Activated T-cell treated with anti-CD3 and anti-CD28 coated beads for 48 hours (primary cell): ENCODE results near the gene TTLL11.
A peak's percentile ranks its signal among the peaks of the same experiment; 100 is the strongest.

ENCODE experiments used
- DNase-seq: peaks from one replicate; pipeline ENCODE4 v3.0.0-alpha.2; 2020; ENCODE audit warnings: low read depth

TTLL11 gene

DNA sequence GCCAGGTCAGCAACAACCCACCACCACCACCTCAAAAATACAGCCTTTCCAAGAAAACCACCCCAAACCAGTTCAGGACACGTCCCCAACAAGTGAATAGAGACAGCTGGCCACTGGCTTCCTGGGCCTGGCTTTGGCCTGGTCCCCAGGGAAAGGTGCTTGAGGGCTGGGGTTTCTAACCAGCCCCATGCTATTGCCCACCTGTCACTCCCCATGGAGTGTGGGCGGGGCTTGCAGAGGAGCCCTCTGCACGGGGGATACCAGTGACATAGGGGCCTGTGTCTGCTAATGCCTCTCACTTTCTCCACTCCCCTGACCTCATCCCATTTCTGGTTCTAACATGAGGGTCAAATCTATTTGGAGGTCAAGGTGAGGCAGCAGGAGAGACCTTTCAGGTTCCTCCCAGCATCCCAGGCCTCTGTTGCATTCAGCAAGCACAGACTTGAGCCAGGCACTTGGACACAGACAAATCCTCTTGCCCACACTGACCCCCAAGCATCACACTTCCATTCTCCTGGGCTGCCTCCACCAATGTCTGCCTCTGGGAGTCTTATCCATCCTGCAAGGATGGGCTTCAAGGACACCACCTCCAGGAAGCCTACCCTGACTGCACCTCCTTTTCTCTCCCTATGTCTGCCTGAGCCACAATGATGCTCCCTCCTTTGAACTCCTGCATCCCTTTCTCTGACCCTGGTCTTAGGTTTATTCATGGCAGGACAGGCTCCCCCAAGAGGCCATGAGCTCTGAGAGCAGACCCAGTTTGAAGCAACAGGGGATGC is 16.1 kb upstream of the TTLL11 start:
- no peak for DNase-seq

DNA sequence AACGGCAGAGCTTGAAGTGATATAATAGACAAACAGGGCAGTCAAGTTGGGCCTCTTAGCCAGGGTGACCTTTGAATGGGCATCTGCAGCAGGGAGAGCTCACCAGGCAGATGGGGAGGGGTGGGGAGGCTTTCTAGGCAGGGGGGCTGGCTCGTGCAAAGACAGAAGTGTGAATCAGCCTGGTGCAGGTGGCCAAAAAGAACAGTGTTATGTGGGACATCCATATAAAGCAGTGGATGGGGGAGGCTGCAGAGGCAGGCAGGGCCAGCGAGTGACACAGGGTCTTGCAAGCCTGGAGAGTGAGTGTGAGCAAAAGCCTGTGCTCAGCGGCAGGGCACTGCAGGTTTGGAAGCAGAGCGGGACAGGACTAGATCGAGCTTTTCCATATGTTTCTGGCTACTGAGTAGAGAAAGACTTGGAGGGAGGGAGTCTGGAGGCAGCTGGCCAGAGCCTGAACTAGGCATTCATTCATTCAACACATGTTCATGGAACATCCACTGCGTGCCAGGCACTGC is 14.2 kb upstream of the TTLL11 start:
- DNase-seq: no peak

DNA sequence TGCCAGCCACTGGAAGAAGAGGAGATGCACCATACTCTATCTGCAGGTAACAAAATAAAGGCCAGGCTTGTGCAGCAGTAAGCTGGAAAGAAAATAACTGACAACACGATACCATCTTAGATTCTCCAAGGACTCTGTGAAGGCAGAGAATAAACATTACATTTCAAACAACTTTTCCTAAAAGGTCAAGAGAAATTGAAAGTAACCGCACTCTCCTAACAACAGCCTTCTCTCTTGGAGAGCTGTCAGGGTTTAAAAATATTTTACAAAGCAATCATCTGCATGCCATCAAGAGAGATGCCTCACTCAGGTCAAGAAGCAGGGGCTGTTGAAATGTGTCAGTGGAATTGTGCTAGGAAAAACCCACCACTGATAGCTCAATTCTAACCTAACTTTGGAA is 13.5 kb upstream of the TTLL11 start:
- DNase-seq: no peak

DNA sequence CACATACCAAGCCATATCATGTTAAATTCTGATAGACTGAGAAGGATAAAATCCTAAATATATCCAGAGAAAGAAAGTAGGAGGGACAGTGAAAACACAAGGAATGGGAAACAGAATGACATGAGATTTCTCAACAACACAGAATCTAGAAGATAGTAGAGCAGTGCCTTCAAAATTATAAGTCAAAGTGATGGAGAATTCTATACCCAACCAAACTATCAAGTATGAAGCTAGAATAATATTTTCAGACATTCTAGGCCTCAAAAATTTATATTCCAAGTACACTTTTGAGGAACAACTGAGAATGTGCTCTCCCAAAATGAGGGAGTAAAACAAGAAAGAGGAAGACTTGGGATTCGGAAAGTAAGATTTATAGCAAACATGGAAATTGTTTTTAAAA is 10.9 kb upstream of the TTLL11 start:
- DNase-seq: no peak

DNA sequence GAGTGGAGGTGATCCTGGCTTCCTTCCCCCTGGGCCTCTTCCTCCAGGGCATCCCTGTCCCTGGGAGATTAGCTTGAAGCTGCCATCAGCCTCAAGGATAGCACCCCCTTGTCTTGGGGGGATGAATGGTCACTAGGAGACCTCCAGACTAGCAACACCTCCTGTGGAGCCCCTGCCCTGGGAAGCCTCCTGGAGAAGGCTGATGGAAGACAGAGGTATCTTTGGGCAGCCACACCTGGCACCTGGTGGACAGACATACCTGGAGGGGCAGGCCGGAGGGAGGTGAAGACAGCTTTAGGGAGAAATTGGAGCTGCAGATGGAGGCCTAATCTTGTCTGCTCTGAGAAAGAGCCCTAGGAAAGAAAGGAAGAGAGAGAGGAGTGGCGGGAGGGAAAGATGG is 9.0 kb upstream of the TTLL11 start:
- DNase-seq: no peak

DNA sequence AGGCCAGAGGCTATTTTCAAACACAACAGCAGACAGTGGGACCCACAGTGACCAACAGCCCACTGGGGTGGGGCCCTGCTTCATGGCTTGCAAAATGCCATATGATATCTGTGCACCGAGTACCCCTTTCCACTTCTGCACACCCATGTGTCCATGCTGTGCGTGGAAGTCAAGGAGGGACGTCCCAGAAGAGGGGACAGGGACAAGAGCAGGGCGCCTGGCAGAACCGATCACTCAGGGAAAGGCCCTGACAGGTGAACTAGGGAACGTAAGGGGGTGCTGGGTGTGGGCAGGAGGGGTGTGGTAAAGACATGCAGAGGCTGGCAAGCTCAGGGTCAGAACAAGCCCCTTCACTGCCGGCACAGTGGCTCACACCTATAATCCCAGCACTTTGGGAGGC is 7.6 kb upstream of the TTLL11 start:
- DNase-seq: no peak

DNA sequence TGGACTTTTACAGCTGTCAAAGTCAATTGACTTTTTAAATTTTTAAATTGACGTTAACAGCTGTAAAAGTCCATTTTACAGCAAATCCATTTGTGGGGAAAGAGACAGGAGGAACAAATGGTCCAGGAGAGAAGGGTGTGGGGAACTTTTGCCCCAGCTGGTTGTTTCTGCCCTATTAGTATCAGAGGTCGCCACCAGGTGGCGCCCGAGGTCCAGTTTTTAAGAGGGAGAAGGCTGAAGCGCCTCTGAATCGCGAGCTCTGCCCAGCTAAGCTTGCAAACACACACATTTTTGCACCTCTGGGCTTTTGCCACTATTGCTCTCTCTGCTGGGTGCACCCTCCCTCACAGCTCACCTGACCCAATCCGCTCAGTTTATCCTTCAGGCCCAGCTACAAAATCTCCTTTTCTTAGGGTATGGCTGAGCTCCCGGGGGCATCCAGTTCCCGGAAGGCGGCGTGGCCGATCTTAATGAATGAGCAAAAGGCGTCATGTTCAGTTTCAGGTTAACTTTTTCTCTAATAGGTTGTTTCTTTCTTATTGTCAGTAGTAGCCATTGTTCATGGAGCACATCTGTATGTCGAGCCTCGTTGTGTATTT is 6.3 kb upstream of the TTLL11 start:
- DNase-seq: peak; percentile 69

DNA sequence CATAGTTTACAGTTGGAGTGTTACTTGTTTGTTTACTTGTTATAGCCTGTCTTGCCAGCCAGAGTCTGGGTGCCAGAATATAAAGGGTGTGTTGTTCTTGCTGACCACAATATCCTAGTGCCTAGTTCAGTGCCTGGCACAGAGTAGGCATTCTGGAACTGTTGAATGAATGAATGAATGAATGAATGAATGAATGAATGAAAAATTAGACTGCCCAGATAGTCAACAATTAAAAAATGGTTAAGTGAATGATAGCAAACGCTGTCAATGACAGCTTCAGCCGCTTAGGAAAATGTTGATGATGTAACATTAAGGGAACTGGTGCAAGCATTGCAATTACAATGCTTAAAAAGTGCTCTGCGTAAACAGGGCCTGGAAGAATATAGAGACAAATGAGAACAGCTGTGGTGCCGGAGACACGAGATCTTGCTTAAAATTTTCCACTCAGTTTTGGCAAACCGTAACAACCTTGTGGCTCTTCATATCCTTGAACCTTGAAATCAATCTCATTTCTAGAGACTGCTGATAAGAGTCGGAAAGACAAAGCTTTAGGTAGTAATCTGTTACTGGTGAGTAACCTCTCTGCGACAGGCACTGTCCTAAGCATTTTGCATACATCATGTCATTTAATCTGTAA is 4.7 kb upstream of the TTLL11 start:
- no peak for DNase-seq

DNA sequence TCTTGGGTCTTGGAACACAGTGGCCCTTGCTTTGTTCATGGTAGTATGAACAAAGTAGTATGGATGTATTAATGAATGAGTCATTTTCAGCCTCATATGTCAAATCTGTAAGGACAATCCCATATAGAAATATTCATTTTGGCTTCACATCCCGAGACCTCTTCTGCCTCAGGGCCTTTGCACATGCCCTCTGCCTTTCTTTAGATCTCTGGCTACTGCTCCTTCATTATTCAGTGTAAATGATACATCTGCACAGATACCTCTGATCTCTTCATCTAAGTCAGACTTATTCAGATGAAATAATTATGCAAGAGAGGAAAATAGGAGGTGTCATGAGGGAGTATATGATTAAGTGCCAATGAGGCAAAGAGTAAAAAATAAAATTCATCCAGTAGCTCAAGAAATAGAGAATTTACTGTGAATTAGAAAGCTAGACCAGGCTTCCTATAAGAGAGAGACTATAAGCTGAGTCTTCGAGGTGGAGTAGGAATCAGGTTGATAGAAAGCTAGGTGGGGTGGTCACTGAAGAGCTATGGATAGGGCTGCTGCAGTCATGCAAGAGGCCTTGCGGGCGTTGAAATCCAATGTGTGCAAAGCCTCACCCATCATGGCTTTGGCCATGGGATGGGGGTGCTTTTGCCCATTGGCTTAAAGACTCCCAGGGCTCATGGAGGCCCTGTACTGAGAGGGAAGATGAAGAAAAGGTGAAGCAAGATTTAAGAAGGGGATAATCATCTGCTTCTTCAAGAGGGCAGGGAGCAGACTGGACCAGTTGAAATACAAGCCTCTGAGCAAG is 3.7 kb upstream of the TTLL11 start:
- DNase-seq: no peak

DNA sequence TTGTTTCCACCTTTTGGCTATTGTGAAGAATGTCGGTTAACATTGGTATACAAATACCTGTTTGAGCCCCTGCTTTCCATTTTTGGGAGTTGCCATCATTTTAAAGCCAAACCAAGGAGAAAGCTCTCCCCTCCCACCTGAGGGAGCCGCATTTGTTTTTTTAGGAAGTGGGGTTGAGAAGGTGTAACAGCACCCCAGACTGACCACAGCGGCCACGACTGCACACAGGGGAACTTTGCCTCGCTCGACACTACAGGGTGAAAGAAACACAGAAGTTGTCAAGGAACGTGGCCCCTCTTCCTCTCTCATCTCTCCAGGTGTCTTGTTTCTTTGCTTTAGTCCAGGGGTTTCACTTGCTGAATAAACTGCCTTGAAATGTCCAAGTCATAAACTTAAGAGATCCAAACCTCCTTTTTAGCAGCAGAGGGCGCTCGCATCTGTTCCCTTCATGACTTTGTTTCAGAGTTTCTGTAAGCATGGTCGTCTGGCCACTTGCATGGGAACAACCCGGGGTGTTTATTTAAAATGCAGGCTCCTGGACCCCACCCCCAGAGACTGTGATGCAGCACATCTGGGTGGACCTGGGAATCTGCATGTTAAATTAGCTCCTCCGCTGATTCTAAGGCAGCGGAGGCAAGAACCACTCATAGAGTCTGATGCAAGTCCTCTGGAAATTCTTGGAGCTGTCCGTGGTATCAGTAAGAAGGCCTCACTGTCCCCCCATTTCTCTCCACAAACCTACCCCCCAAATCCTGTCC is 2.1 kb upstream of the TTLL11 start:
- peak; percentile 27 for DNase-seq

DNA sequence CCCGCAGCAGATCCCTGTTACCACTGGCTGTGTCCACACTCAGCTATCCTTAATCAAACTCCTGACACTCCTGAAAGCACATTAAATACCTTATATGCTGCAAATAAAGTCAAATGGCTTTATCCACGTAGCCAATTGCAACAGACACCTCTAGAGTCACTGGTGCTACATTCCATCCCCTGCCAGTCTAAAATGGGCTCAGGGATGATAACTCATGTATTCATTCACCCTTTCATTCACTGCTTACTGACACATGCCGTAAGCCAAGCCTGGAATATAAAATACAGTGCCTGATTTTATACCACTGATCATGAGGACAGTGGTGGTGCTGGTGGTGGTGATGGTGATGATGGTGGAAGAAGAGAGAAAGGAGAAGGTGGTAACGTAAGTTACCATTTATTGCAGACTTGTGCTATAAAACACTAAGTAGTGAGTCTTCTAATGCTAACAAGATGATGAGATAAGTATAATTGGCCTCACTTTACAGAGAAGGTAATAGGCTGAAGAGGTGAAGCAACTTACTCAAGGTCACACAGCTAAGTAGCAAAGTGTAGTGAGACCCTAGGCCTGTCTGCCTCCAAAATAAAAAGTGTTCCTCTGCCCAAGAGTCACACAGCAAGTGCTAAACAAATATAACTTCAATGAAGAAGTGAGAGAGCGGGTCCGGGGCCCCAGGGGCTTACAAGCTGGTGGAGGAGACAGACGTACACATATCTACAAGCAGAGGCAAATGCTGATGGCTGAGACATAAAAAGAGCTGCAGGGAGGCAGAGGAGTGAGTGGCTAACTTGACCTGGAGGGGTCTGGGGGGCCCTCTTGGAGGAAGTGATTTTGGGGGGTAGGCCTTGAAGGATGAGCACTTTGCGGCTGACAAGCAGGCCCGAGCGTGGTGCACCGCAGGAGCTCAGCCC is 1.2 kb downstream of the TTLL11 start:
- no peak for DNase-seq

DNA sequence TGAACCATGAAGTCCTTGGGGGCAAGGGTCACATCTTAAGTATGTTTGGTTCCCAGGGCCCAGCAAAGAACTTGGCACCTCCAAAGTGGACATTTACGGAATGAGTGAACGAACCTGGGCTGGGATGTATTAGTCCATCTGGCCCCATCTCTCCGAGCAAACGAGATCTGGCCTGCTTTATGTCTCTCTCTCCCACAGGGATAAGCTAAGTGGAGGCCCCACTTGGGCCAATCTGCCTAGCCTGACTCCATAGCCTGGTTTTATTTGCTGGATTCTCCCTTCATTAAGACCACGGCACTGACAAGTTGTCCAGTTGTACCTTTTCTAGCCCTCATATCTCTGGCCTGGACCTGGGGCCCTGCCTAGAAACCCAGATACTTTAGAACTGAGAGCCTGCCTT is 2.1 kb downstream of the TTLL11 start:
- no peak for DNase-seq

DNA sequence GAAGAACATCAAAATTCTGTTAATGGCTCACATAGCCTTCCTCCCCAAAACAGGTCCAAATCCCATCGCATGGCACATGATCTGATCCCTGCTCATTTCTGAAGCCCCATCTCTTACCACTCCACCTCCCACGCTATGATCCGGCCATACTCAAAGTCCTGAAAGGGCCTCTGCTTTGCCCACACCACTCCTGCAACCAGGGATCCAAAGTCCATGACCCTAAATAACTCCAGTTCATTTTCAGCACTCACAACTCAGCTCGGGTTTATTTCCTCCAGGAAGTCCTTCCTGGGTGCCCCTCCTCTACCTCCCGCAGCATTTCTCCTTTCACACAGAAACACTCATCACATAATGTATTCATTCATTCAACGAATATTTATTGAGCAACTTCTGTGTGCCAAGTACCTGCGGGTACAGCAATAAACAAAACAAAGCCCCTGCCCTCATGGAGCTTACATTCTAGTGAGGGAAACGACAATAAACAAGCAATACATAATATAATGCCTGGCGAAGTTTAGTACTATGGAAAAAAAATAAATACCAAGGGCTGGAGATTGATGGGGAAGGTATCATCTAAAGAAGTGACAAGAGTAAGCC is 2.7 kb downstream of the TTLL11 start:
- no peak for DNase-seq

DNA sequence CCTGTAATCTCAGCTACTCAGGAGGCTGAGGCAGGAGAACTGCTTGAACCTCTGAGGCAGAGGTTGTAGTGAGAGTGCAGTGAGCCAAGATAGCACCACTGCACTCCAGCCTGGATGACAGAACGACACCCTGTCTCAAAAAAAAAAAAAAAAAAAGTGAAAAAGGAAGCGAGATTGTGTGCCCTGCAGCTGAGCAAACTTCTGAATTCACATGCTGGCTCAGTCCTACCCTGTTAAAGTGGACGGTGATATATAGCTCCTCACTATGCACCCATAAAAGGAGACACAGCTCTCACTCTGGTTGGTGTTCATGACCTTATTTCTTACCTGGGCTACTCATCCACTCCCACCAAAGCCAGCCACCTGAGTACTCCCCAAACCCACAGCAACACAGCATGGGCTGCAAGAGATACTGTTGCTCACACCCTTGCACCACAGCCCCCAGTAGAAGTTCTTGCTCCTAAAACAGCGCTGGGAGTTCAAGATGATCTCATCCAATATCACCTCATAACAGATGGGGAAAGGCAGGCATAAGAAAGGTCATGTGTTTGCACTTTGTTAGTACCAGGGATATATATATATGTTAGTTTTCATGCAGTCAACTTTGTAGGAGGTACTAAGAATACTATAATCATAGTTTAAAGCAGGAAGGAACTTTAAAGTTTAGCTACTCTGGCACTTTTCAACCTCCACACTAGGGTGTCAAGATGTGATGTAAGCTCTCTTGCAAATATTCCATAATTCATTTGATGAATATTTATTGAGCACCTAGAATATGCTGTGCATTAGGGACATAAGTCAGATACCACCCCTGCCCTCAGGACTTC is 4.0 kb downstream of the TTLL11 start:
- no peak for DNase-seq

DNA sequence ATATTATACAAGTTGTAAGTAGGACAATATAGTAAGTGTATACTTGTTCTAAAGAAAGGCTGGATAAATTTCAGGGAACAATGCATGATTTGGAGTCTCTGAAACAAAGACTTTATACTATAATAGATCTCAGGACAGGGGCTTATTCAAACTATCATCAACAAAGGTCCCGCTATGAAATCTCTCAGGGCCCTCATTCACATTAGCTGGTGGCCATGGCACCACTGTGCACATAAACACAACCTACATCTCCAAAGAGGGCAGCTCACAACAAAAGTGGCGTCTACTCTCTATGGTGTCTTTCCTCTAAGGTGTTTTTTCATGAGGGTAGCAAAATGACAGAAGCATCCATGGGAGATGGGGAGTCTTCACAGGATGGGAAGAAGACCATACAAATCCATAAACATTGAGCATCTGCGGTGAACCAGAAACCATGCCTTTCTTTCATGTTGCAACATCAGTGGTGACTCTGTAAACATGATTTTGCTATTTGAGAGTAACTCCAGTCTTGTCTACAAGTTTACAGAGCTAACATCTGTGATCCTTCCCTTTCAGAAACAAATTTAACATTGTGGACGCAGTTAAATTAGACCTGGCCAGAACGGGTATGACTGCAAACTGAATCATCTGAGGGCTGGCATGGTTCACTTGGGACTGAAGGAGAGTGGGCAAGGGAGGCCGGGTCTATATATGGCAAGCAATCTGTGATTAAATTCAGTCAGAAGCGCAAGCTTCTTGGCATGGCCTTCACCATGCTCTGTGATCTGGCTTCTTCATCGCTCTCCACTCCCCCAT is 5.5 kb downstream of the TTLL11 start:
- DNase-seq: no peak

DNA sequence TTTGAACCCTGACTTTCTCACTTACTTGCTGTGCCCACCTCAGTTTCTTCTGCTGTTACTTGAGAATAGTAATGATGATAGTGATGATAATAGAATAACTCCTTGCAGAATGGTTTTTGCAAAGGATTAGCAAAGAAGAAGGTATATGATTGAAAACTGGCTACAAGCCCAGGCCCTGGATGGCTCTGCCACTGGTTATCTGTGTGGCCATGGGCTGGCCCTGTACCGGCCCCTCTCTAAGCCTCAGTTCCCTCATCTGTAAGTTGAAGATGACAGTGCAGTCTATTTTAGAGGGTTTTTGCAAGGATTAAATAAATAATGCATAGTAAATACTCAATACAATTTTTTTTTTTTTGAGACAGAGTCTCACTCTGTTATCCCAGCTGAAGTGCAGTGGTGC is 6.2 kb downstream of the TTLL11 start:
- no peak for DNase-seq

DNA sequence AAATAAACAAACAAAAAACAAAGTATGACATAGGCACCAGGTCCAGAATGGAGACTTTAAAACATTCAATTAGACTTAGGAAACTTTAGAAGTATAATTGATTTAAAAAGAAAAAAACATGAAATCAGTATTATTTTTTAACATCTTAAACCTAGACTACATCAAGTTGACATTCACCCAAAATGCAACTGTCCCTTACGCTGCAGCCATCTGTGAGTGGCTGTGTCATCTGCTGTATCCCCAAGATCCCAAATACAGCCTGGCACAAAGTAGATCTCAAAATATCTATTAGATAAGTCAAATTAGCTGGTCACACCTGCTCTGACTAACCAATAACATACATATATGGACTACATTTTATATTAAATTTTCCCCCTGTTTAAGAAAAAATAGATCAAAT is 7.8 kb downstream of the TTLL11 start:
- no peak for DNase-seq

DNA sequence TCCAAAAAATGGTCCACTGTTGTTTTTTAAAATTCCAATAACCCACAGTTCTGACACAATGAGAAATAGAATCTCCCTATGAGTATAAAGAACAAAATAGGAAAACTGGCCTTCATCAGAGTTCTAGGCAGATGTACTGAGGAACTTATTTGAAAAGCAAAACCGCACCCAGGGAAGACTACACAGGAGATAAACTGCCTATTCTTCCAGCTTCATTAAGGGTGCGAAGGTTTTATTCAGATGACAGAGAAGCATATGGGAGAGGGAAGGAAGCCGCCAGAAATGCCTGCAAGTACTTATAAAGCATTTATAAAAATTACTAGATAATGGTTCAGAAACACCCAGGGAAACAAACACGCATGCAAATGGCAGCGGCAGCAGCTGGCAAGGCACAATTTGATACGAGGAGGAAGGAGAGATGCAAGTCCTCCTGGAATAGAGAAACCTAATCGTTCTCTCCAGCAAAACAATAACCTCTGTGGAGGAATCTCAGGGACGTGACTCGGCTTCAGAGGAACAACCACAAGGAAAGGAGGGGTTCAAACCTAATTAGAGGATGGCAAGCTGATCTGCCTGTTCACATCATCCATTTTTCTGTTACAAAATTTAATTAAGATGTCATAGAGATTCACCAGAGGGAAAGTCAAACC is 9.0 kb downstream of the TTLL11 start:
- DNase-seq: no peak
